ENCODE results near the gene ALK. TPM values are rescaled to one million over a fixed set of nuclear protein-coding genes. Genes with fewer than 3 reads are reported as not detected.

The ALK gene
- total RNA-seq, 2 donors from 2014 or later, result 0.13 to 0.46 TPM

- Mint-ChIP-seq H3K9me3 (peaks cover 4% of the 10 kb centered on the region), H3K27ac (no peak overlapping the region), H3K4me1 (no peaks in the 10 kb centered on the region), H3K36me3 (ENCODE audit: low read depth) (no peaks in the 10 kb centered on the region), H3K4me3 (no peak overlapping the region), H3K27me3 (ENCODE audit: insufficient read depth) (peaks cover 2% of the 10 kb centered on the region)
- no peak for DNase-seq
- Histone ChIP-seq H3K27ac (ENCODE audit: low read depth, low read length) (no peak overlapping the region), H3K9me3 (ENCODE audit: control insufficient read depth, low read length) (peaks cover 6% of the 10 kb centered on the region), H3K27me3 (ENCODE audit: control insufficient read depth, insufficient read depth, low read length, poor library complexity, severe bottlenecking) (no peaks in the 10 kb centered on the region), H3K9ac (ENCODE audit: extremely low read depth, low read length, poor library complexity, severe bottlenecking) (no peak overlapping the region), H3K4me3 (ENCODE audit: low read length) (no peak overlapping the region), H3K36me3 (ENCODE audit: control insufficient read depth, insufficient read depth, low read length) (no peaks in the 10 kb centered on the region), H3K4me1 (ENCODE audit: control insufficient read depth, insufficient read depth, low read length) (no peaks in the 10 kb centered on the region)
- WGBS, 2 experiments (ENCODE audit: insufficient coverage in 1 of 2, insufficient read length in 1 of 2), result 100% methylated on average over 1 of the region's 2 CpGs; no CpG with 5 or more reads in 1 of the 2 experiments
- TF ChIP-seq, protein P1, sequence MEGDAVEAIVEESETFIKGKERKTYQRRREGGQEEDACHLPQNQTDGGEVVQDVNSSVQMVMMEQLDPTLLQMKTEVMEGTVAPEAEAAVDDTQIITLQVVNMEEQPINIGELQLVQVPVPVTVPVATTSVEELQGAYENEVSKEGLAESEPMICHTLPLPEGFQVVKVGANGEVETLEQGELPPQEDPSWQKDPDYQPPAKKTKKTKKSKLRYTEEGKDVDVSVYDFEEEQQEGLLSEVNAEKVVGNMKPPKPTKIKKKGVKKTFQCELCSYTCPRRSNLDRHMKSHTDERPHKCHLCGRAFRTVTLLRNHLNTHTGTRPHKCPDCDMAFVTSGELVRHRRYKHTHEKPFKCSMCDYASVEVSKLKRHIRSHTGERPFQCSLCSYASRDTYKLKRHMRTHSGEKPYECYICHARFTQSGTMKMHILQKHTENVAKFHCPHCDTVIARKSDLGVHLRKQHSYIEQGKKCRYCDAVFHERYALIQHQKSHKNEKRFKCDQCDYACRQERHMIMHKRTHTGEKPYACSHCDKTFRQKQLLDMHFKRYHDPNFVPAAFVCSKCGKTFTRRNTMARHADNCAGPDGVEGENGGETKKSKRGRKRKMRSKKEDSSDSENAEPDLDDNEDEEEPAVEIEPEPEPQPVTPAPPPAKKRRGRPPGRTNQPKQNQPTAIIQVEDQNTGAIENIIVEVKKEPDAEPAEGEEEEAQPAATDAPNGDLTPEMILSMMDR (conservative IDR thresholded peaks at IDR 0.05), result no peak
Observed at GRCh38 chr2:29687121-29687520, 234.3 kb downstream of the ALK start.

DNA sequence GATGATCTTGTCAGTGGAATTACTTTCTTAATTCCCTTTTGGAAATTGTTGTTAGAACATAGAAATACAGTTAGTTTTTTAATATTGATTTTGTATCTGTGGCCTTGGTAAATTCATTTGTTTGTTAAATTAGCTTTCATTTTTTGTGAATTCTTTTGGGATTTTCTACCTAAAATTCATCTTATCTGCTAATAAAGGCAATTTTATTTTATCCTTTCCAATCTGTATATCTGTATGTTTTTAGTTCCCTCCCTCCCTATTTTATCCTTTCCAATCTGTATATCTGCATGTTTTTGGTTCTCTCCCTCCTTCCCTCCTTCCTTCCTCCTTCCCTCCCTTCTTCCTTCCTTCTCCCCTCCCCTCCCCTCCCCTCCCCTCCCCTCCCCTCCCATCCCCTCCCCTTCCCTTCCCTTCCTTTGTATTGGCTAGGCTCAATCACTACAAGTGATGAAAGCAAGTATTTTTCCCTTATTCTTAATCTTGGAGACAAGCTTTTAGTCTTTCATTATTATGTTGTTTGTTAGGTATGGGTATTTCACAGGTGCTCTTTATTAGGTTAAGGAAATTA lies 244.4 kb downstream of the ALK start:
- Histone ChIP-seq H3K4me3 (ENCODE audit: low read length) (no peak overlapping the region), H3K9me3 (ENCODE audit: control insufficient read depth, low read length) (no peaks in the 10 kb centered on the region), H3K9ac (ENCODE audit: extremely low read depth, low read length, poor library complexity, severe bottlenecking) (no peak overlapping the region), H3K27ac (ENCODE audit: low read depth, low read length) (no peak overlapping the region), H3K4me1 (ENCODE audit: control insufficient read depth, insufficient read depth, low read length) (no peaks in the 10 kb centered on the region), H3K36me3 (ENCODE audit: control insufficient read depth, insufficient read depth, low read length) (no peaks in the 10 kb centered on the region), H3K27me3 (ENCODE audit: control insufficient read depth, insufficient read depth, low read length, poor library complexity, severe bottlenecking) (no peaks in the 10 kb centered on the region)
- H3K27me3 Mint-ChIP-seq (ENCODE audit: insufficient read depth), result no peaks in the 10 kb centered on the region
- H3K9me3 Mint-ChIP-seq, result peaks cover 2% of the 10 kb centered on the region
- H3K36me3 Mint-ChIP-seq (ENCODE audit: low read depth), result no peaks in the 10 kb centered on the region
- H3K27ac Mint-ChIP-seq, result no peak overlapping the region
- H3K4me3 Mint-ChIP-seq, result no peak overlapping the region
- TF ChIP-seq, protein P1 (conservative IDR thresholded peaks at IDR 0.05), result no peak
- H3K4me1 Mint-ChIP-seq, result no peaks in the 10 kb centered on the region
- no peak for DNase-seq

GRCh38 chr2:29664578-29664977 lies 256.8 kb downstream of the ALK start:
- Mint-ChIP-seq H3K4me1 (no peaks in the 10 kb centered on the region), H3K4me3 (no peak overlapping the region), H3K27ac (no peak overlapping the region), H3K27me3 (ENCODE audit: insufficient read depth) (no peaks in the 10 kb centered on the region), H3K9me3 (peaks cover 3% of the 10 kb centered on the region), H3K36me3 (ENCODE audit: low read depth) (no peaks in the 10 kb centered on the region)
- Histone ChIP-seq H3K9me3 (ENCODE audit: control insufficient read depth, low read length) (peaks cover 7% of the 10 kb centered on the region), H3K27ac (ENCODE audit: low read depth, low read length) (no peak overlapping the region), H3K4me3 (ENCODE audit: low read length) (no peak overlapping the region), H3K36me3 (ENCODE audit: control insufficient read depth, insufficient read depth, low read length) (no peaks in the 10 kb centered on the region), H3K27me3 (ENCODE audit: control insufficient read depth, insufficient read depth, low read length, poor library complexity, severe bottlenecking) (no peaks in the 10 kb centered on the region), H3K9ac (ENCODE audit: extremely low read depth, low read length, poor library complexity, severe bottlenecking) (no peak overlapping the region), H3K4me1 (ENCODE audit: control insufficient read depth, insufficient read depth, low read length) (no peaks in the 10 kb centered on the region)
- no peak for DNase-seq
- TF ChIP-seq, protein P1 (conservative IDR thresholded peaks at IDR 0.05), result no peak
- 84 to 100% methylated on average over 2 of the region's 2 CpGs for WGBS, 2 experiments (ENCODE audit: insufficient coverage in 1 of 2, insufficient read length in 1 of 2)
